Keratinocyte (primary cell): Measurements from ENCODE around the gene SLC39A10. TPM values are rescaled to one million over a fixed set of nuclear protein-coding genes. Genes with fewer than 3 reads are reported as not detected.

Experiments
- DNase-seq: peaks from one replicate; pipeline ENCODE4 v3.0.0-alpha.2; 2011; ENCODE audit warnings: low read depth, missing footprints, low spot score
- FAIRE-seq: peaks from 2 replicates; lab custom pipeline; 2011; peaks lifted over from hg19 to GRCh38; lab: Jason Lieb, UNC
- H2AFZ ChIP-seq: 2 replicates; pipeline ENCODE4 v1.6.0; 2012; ENCODE audit warnings: low read length, control low read depth, inconsistent platforms; ENCODE audit not compliant: control insufficient read depth
- H3K27ac ChIP-seq: 2 replicates; pipeline ENCODE4 v1.5.1; 2011; ENCODE audit warnings: low read length; ENCODE audit not compliant: control insufficient read depth, insufficient read depth
- H3K27me3 ChIP-seq: 3 replicates; pipeline ENCODE4 v1.6.0; 2011; ENCODE audit warnings: low read length; ENCODE audit not compliant: control insufficient read depth, insufficient read depth; ENCODE audit errors: extremely low read depth
- H3K36me3 ChIP-seq, 2 experiments: 2 replicates in 1 of 2; 3 replicates in 1 of 2; pipeline ENCODE4 v1.5.1; 2011; ENCODE audit warnings: low read length in 2 of 2, mild to moderate bottlenecking in 1 of 2; ENCODE audit not compliant: control insufficient read depth in 2 of 2, insufficient read depth in 2 of 2; ENCODE audit errors: extremely low read depth in 1 of 2
- H3K4me1 ChIP-seq: 3 replicates; pipeline ENCODE4 v1.5.1; 2011; ENCODE audit warnings: low read length; ENCODE audit not compliant: control insufficient read depth, insufficient read depth; ENCODE audit errors: extremely low read depth
- H3K4me2 ChIP-seq: 3 replicates; pipeline ENCODE4 v1.6.0; 2011; ENCODE audit warnings: low read depth, low read length; ENCODE audit not compliant: control insufficient read depth, insufficient read depth; ENCODE audit errors: extremely low read depth
- H3K4me3 ChIP-seq, 3 experiments: fragments of 200-600 bp in 1 of 3; sonication (generic) in 1 of 3; 2 replicates in 2 of 3; 3 replicates in 1 of 3; pipeline ENCODE4 v1.5.1; 2011 to 2016; ENCODE audit warnings: low read length in 3 of 3, mild to moderate bottlenecking in 3 of 3, control low read depth in 2 of 3, inconsistent platforms in 1 of 3, low read depth in 1 of 3, mixed read lengths in 1 of 3, mixed run types in 1 of 3, moderate library complexity in 1 of 3; ENCODE audit not compliant: control insufficient read depth in 2 of 3, insufficient read depth in 2 of 3; ENCODE audit errors: extremely low read depth in 1 of 3
- H3K79me2 ChIP-seq: 2 replicates; pipeline ENCODE4 v1.6.0; 2012; ENCODE audit warnings: low read length; ENCODE audit not compliant: control insufficient read depth, insufficient read depth
- H3K9ac ChIP-seq: 3 replicates; pipeline ENCODE4 v1.6.0; 2011; ENCODE audit warnings: low read length; ENCODE audit not compliant: control insufficient read depth, insufficient read depth; ENCODE audit errors: extremely low read depth
- H3K9me1 ChIP-seq: 3 replicates; pipeline ENCODE4 v1.6.0; 2011; ENCODE audit warnings: low read length; ENCODE audit not compliant: control insufficient read depth, insufficient read depth; ENCODE audit errors: extremely low read depth
- H3K9me3 ChIP-seq: 2 replicates; pipeline ENCODE4 v1.5.1; 2012; ENCODE audit warnings: low read depth, low read length; ENCODE audit not compliant: control insufficient read depth
- H4K20me1 ChIP-seq: 3 replicates; pipeline ENCODE4 v1.6.0; 2011; ENCODE audit warnings: low read length; ENCODE audit not compliant: control insufficient read depth, insufficient read depth; ENCODE audit errors: extremely low read depth
- CTCF ChIP-seq, 3 experiments: IDR thresholded peaks in 1 of 3; conservative IDR thresholded peaks in 1 of 3; optimal IDR thresholded peaks in 1 of 3; 2 replicates in 2 of 3; 3 replicates in 1 of 3; pipeline versions ENCODE3 to v1.5.1; 2011; ENCODE audit warnings: low read length in 3 of 3, mild to moderate bottlenecking in 3 of 3, moderate library complexity in 2 of 3, control low read depth in 1 of 3, inconsistent platforms in 1 of 3; ENCODE audit not compliant: insufficient read depth in 2 of 3; ENCODE audit errors: extremely low read depth in 1 of 3
- EZH2 ChIP-seq: IDR thresholded peaks from one replicate; pipeline ENCODE4 v1.6.1; 2012; ENCODE audit warnings: inconsistent platforms, mild to moderate bottlenecking, low read length, moderate library complexity
- dilution Hi-C: fragments of 300-500 bp; cut with MboI; formaldehyde crosslinking; loops from one replicate; pipeline ENCODE4 v1.7.0; 2020; ENCODE audit warnings: low sequenced_read_pairs; ENCODE audit not compliant: extremely low pct_ligation_motif_present
- polyA plus RNA-seq, 5 experiments: library from polyadenylated mRNA; depleted of rRNA in 3 of 5; stranded (reverse) in 3 of 5; stranded (forward) in 1 of 5; unstranded in 1 of 5; fragments of >200 nt; gene quantifications; 1 replicate in 1 of 5; 2 replicates in 3 of 5; 3 replicates in 1 of 5; pipeline versions ENCODE4 v1.2.1 to v1.2.3, GENCODE V29; 2011 to 2012; ENCODE audit warnings: missing spikeins in 2 of 5, low read depth in 1 of 5, low replicate concordance in 1 of 5

SLC39A10 gene
- polyA plus RNA-seq, 1 donor (not counting 4 experiments of a cell fraction or from before 2014, with no cell fraction given): 19.4 TPM

DNA sequence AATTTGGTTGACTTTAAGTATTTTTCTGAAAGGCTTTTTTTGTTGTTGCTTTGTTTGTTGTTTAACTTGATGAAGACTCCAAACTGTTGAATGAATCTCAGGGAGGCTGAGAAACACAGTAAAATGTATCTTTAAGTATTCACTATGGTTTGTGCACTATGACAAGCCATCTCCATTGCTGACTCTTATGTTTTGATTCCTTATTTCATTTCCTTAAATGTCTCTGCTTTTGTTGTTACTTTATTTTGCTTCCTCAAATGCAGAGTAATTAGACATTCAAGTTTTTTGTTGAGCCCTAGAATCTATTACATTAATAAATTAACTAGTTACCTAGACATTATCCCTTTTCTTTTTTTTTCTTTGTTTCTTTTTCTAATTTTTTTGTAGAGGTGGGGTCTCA is 46.3 kb upstream of the SLC39A10 start:
- Histone ChIP-seq H3K36me3 (no peaks in the 10 kb centered on the region), H3K9me3 (no peaks in the 10 kb centered on the region), H3K9me1 (no peaks in the 10 kb centered on the region), H2AFZ (no peak overlapping the region), H3K79me2 (no peaks in the 10 kb centered on the region), H3K4me2 (no peak overlapping the region), H3K27ac (no peak overlapping the region), H3K4me1 (peaks cover 22% of the 10 kb centered on the region), H3K9ac (no peak overlapping the region), H3K27me3 (no peaks in the 10 kb centered on the region), H3K4me3 (no peak overlapping the region), H4K20me1 (no peaks in the 10 kb centered on the region)
- no peak for TF ChIP-seq CTCF (optimal IDR thresholded peaks at IDR 0.05 in 1 of 3, IDR thresholded peaks at IDR 0.05 in 1 of 3, conservative IDR thresholded peaks at IDR 0.05 in 1 of 3; ENCODE audit: extremely low read depth in 1 of 3, insufficient read depth in 2 of 3, low read length in 3 of 3)
- TF ChIP-seq EZH2: no peak
- DNase-seq (no peak), FAIRE-seq (no peak)
- dilution Hi-C loops: no loop called here

DNA sequence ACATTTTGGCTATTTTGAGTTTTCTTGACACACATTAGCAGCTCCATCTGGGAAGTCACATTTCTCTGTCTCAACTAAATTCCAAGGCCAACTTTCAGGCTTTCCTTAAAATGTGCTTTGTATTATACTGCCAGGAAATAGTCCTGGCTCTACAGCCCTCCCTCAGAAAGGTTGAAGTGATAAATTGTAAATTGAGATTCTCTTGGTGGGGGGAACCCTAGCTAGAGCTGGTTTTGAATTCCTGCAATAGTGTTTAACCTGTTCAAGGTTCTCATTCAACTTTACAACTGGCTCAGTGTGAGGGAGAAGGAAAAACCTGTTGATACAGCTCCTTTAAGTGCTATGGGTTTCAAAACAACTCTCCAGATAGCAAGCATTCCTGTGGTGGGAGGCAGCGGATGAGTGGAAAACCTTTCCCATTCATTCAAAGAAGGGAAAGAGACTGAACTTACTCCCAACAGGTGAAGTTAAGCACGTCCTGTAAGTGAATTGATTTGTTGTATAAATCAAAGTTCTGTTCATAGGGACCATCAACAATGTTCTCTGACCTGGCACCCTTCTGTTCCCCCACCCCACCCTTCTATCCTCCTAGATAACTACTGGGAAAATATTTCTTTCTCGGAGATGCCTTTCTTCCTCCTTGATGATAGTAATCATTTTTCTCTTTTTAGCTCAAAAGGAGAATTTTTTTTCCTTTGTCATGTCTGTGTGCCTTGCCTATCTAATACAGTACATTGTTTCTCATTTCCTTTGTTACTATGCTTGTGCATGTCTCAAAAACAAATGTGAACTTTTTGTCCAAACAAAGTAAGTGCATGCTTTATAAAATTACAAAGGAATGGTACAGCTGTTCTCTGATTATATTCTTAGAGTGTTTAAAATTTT is 44.2 kb upstream of the SLC39A10 start:
- Histone ChIP-seq H2AFZ (peak overlapping the region; percentile 37), H3K79me2 (no peaks in the 10 kb centered on the region), H3K9ac (peak overlapping the region; percentile 56), H3K27me3 (no peaks in the 10 kb centered on the region), H3K9me3 (no peaks in the 10 kb centered on the region), H3K4me3 (peak overlapping the region; percentile 40 to 68 (median 45)), H3K36me3 (no peaks in the 10 kb centered on the region), H3K9me1 (no peaks in the 10 kb centered on the region), H3K27ac (peak overlapping the region; percentile 63), H3K4me2 (peak overlapping the region; percentile 60), H4K20me1 (no peaks in the 10 kb centered on the region), H3K4me1 (peaks cover 22% of the 10 kb centered on the region)
- FAIRE-seq (peak; percentile 98), DNase-seq (peak; percentile 35)
- no peak for TF ChIP-seq CTCF (optimal IDR thresholded peaks at IDR 0.05 in 1 of 3, IDR thresholded peaks at IDR 0.05 in 1 of 3, conservative IDR thresholded peaks at IDR 0.05 in 1 of 3; ENCODE audit: extremely low read depth in 1 of 3, insufficient read depth in 2 of 3, low read length in 3 of 3)
- TF ChIP-seq EZH2: no peak
- dilution Hi-C loops: no loop called here
